Nephron progenitor cell (in vitro differentiated cells): ENCODE results near the gene NR4A1.
A peak's percentile ranks its signal among the peaks of the same experiment; 100 is the strongest.

ENCODE experiments used
- DNase-seq: peaks from one replicate; pipeline ENCODE4 v3.0.0; 2021
- H3K27ac Mint-ChIP-seq: 2 replicates; pipeline ENCODE4 v1.8.0; 2021; ENCODE audit warnings: mild to moderate bottlenecking, moderate library complexity, mixed read lengths
- H3K27me3 Mint-ChIP-seq: 2 replicates; pipeline ENCODE4 v1.8.0; 2021; ENCODE audit warnings: mild to moderate bottlenecking, low read depth, mixed read lengths; ENCODE audit not compliant: poor library complexity
- H3K36me3 Mint-ChIP-seq: 2 replicates; pipeline ENCODE4 v1.8.0; 2021; ENCODE audit warnings: low read depth, mixed read lengths
- H3K4me1 Mint-ChIP-seq: 2 replicates; pipeline ENCODE4 v1.8.0; 2021; ENCODE audit warnings: mixed read lengths
- H3K4me3 Mint-ChIP-seq: 2 replicates; pipeline ENCODE4 v1.8.0; 2021; ENCODE audit warnings: mild to moderate bottlenecking, moderate library complexity, mixed read lengths
- H3K9me3 Mint-ChIP-seq: 2 replicates; pipeline ENCODE4 v1.8.0; 2021; ENCODE audit warnings: mild to moderate bottlenecking, moderate library complexity, mixed read lengths
- CTCF ChIP-seq: fragments of 200-600 bp; sonication (generic); IDR thresholded peaks from 2 replicates; pipeline ENCODE4 v1.5.0; 2021; ENCODE audit warnings: antibody characterized with exemption

NR4A1 gene

GRCh38 chr12:52036587-52037171, 14.6 kb upstream of the NR4A1 start:
- TF ChIP-seq CTCF: no peak
- Mint-ChIP-seq H3K27me3 (peaks cover 36% of the 10 kb centered on the region), H3K36me3 (no peaks in the 10 kb centered on the region), H3K9me3 (no peaks in the 10 kb centered on the region), H3K4me1 (peaks cover 49% of the 10 kb centered on the region), H3K27ac (no peak overlapping the region), H3K4me3 (peak overlapping the region; percentile 78)
- DNase-seq: peak; percentile 85

- H3K27me3 Mint-ChIP-seq: peaks cover 36% of the 10 kb centered on the region
- peaks cover 47% of the 10 kb centered on the region for H3K4me1 Mint-ChIP-seq
- TF ChIP-seq CTCF: no peak
- no peaks in the 10 kb centered on the region for H3K9me3 Mint-ChIP-seq
- peak overlapping the region; percentile 84 for H3K4me3 Mint-ChIP-seq
- peak; percentile 54 for DNase-seq
- H3K36me3 Mint-ChIP-seq: no peaks in the 10 kb centered on the region
- H3K27ac Mint-ChIP-seq: no peak overlapping the region
Observed at GRCh38 chr12:52037248-52037861, 13.9 kb upstream of the NR4A1 start.

GRCh38 chr12:52038447-52038846, 12.8 kb upstream of the NR4A1 start:
- Mint-ChIP-seq H3K4me1 (peaks cover 37% of the 10 kb centered on the region), H3K27me3 (peaks cover 35% of the 10 kb centered on the region), H3K36me3 (no peaks in the 10 kb centered on the region), H3K27ac (no peak overlapping the region), H3K9me3 (no peaks in the 10 kb centered on the region), H3K4me3 (peak overlapping the region; percentile 84)
- no peak for TF ChIP-seq CTCF
- DNase-seq: no peak

- H3K27ac Mint-ChIP-seq: no peak overlapping the region
- no peaks in the 10 kb centered on the region for H3K36me3 Mint-ChIP-seq
- H3K9me3 Mint-ChIP-seq: no peaks in the 10 kb centered on the region
- peaks cover 28% of the 10 kb centered on the region for H3K4me1 Mint-ChIP-seq
- no peak overlapping the region for H3K4me3 Mint-ChIP-seq
- peaks cover 12% of the 10 kb centered on the region for H3K27me3 Mint-ChIP-seq
- no peak for DNase-seq
- no peak for TF ChIP-seq CTCF
Observed at GRCh38 chr12:52041035-52041434, 10.2 kb upstream of the NR4A1 start.

- no peaks in the 10 kb centered on the region for H3K36me3 Mint-ChIP-seq
- no peak overlapping the region for H3K27ac Mint-ChIP-seq
- H3K9me3 Mint-ChIP-seq: no peaks in the 10 kb centered on the region
- TF ChIP-seq CTCF: no peak
- no peak overlapping the region for H3K4me3 Mint-ChIP-seq
- peaks cover 23% of the 10 kb centered on the region for H3K4me1 Mint-ChIP-seq
- H3K27me3 Mint-ChIP-seq: peaks cover 9% of the 10 kb centered on the region
- DNase-seq: no peak
Observed at GRCh38 chr12:52041695-52042123, 9.5 kb upstream of the NR4A1 start.
